ENCODE data around the gene TRMT61B. TPM values are rescaled to one million over a fixed set of nuclear protein-coding genes. Genes with fewer than 3 reads are reported as not detected.

The TRMT61B gene
- polyA plus RNA-seq, 10 donors: 9.4 to 16.7 (median 13.3) TPM

DNA sequence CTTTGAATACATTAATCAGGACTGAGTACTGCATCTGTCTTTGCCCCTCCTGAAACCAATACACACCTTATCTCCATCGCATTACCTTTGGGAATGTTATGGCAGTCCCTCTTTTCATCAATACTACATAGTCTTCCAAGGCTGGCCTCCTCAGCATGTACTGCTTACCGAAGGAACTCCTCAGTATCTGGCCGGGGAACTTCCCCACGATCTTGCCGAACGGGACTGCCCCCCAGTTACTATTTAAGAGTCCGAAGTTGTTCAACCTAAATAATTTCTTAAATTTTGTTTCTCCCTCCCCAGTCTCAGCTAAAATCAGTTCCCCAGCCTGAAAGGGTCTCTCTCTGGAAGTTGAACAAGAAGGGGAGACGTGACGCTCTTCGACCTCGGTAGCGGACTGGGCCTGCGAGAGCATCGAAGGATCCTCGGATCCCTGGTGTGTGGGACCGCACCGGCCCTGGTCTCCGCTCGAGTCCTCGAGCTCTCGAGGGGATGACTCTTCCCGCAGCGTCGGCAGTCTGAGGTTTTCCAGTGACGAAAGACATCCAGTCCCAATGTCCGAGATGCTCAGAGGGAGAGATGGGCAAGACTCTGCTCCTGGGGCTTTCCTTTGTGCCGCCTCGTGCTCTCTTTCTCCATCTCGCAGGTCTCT, 489 bp downstream of the TRMT61B start:
- no peak for DNase-seq

- DNase-seq: no peak
Observed at GRCh38 chr2:28868611-28869010, 1.5 kb downstream of the TRMT61B start.

GRCh38 chr2:28855977-28856376, 14.1 kb downstream of the TRMT61B start:
- no peak for DNase-seq

DNA sequence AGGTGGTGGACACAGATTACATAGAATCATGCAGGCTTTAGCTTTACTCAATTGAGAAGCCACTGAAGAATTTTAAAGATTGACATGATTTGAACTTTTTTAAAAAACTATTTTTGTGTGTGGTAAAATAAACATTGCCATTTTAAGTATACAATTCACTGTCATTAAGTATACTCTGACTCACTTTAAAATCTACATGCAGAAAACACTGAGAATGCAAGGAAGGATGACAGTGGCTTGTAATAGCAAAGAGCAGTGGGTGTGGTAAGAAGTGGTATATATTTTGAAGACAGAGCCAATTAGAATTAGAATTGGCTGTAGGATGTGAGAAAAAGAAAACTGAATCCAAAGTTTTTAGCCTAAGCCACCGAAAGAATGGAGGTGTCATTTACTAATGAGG, 14.9 kb downstream of the TRMT61B start:
- DNase-seq: no peak

DNA sequence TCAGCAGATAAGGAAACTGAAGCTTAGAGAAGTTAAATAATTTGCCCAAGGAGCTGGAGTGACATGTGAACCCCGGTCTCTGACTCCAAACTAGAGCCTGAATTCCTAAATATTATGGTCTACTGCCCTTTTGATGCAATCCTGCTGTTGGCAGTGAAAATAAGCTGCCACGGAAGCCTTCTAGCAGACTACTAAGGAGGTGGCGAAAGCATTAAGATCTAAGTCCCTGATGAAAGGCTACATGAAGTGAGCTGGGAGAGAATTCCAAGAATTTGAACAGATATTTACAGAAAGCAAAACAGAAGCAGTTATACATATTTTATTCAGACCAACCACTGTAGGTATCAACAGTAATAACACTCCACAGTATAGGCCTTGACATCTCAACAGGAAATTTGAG, 28.1 kb downstream of the TRMT61B start:
- no peak for DNase-seq

- no peak for DNase-seq
Observed at GRCh38 chr2:28838971-28839370, 31.1 kb downstream of the TRMT61B start.

GRCh38 chr2:28835781-28836180, 34.3 kb downstream of the TRMT61B start:
- DNase-seq: peak in 1 of 3 donors; percentile 5

DNA sequence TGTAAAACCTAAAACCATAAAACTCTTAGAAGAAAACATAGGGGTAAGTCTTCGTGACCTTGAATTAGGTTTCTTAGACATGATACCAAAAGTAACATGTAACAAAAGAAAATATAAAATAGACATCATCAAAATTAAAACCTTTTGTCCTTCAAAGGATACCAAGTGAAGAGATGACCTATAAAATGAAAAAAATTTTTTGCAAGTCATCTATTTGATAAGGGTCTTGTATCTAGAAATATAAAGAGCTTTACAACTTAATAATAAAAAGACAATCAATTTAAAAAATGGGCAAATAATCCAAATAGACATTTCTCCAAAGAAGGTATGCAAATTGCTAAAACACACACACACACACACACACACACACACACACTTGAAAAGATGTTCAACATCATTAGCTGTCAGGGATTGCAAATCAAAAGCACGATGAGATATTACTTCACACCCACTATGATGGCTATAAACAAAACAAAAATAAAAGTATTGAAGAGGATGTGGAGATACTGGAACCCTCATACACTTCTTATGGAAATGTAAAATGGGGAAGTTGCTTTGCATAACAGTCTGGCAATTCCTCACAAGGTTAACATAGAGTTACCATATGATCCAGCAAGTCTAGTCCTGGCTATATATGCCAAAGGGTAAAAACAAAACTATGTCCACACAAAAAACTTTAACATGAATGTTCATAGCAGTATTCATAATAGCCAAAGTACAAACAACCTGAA, 36.2 kb downstream of the TRMT61B start:
- no peak for DNase-seq

- no peak for DNase-seq
Observed at GRCh38 chr2:28828382-28828781, 41.7 kb downstream of the TRMT61B start.

DNA sequence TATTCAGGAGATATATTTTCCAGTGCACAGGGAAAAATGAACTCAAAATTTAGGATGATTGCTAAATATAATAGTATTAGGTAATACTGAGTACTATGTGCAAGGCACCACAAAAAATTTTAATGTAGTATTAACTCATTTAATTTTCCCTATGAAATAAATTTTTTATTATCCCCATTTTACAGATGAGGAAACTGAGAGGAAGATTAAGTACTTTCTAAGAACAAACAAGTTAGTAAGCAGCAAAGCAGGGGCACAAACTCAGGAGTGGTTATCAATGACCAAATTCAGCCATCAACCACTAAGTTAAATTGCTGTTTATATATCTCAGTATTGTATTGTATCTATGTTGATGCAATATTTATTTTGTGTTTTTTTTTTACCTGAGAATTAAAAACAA, 45.2 kb downstream of the TRMT61B start:
- no peak for DNase-seq

DNA sequence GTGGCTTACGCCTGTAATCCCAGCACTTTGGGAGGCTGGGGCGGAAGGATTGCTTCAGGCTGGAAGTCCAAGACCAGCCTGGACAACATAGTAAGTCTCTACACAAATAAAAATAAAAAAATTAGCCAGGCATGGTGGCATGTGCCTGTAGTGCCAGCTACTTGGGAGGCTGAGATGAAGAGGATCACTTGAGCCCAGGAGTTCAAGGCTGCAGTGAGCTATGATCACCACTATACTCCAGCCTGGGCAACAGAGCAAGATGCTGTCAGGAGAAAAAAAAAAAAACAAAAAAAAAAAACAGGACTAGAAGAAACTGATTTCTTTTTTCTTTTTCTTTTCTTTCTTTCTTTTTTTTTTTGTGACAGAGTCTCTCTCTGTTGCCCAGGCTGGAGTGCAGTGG, 45.9 kb downstream of the TRMT61B start:
- no peak for DNase-seq

GRCh38 chr2:28822036-28822435, 48.1 kb downstream of the TRMT61B start:
- DNase-seq: no peak

- DNase-seq: peak; percentile 22 to 62 (median 46)
Observed at GRCh38 chr2:28821295-28821958, 48.7 kb downstream of the TRMT61B start.

GRCh38 chr2:28818053-28818452, 52.1 kb downstream of the TRMT61B start:
- no peak for DNase-seq

DNA sequence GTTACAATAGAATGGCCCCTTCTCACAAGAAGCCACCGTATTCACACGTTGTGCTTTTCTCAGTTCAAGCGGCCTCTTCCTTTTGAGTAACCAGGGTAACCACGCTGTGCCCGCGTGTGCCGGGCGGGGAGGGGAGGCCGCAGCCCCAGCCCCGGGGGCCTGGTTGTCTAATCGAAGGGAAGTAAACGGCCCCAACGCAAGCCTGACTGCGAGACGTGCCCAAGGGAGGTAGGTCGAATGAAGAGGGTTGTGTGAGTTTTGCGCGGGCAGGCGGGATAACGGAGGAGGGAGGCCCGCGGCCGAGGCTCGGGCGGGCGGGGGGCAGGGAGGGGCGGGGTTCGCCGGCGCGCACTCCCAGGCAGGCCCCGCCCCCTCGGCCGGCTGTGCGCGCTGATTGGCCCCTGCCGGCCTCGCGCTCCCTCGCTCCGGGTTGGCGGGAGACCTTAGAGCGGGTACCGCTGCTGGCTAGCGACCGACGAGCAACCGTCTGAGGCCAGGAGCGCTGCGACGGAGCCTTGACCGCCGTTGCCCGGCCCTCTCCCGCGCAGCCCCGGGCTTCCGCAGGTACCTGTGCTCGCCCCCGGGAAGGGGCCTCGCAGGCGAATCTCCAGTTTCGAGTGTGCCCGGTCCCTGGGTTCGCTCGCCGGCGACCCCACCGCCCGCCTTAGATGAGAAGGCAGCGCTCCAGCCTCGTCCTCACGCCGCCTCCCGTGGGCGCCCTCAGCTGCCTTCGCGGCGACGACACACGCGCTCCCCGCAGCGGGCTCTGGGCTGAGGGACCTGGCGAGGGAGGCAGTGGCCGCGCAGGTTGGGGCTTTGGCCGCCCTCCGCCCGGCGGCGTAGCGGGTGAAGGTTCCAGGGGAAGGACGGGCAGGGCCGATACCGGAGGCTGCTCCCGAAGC, 59.5 kb downstream of the TRMT61B start, which contains the start of gene SPDYA:
Gene SPDYA, plus strand, starts transcription at position 451 of the 902 bp plus-strand sequence. CDS start 5,181 bp downstream, outside the sequence.
- peak; percentile 53 to 82 (median 65) for DNase-seq

DNA sequence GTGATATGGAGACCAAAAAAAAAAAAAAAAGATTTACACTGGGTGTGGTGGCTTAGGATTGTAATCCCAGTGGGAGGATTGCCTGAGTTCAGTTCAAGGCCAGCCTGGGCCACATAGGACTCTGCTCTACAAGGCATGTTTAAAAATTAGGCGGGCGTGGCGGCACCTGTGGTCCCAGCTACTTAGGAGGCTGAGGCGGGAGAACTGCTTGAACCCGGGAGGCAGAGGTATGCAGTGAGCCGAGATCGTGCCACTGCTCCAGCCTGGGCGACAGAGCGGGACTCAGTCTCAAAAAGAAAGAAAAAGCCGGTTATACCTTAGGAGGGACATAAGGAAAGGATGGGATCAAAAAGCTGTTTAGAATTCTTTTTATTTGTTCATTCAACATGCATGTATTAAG, 60.2 kb downstream of the TRMT61B start:
- no peak for DNase-seq

DNA sequence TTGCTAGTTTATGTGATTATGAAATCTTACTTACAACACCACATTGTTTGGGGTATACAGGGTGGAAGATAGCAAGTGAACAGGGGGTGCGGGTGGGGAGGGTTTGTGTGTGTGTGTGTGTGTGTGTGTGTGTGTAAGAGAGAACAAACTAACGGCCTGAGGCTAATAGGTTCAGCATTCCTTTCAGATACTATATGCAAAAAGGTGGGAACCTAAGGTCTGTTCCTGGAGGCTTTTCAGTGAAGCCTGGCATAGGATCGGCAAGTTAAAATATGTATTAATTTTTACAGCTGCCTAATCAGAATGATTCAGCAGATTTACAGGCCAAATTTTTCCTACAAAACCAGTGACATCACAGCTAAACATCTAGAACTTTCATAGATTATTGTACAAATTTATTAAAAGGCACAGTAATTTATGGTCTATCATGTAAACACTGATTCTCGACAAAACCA, 67.1 kb downstream of the TRMT61B start:
- DNase-seq: no peak

DNA sequence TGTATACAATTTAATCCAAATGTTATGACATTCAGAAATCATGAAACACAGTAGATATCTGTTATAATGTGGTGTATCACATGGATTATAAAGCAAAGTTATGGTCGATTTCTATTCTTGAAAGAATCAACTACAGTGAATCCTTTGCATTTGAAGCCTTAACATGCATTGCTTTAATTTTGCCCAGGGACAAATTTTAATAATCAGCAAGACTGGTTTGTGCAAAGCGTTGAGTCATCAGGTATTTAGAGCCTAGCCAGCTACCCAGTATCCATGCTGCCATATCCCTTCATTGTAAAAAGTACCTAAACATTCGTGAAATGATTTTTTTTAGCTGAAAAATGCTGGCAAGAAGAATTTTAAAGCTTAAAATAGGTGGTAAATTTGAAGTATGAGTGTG, 68.4 kb downstream of the TRMT61B start:
- no peak for DNase-seq

Measured in muscle of back (tissue), 11 donors.